Sigmoid colon (tissue), 4 donors: ENCODE data around the gene ABCA13.

ENCODE experiments used
- EP300 ChIP-seq, 4 donors: sonication (generic); formaldehyde crosslinking; IDR thresholded peaks; one replicate each; pipeline ENCODE4 v1.6.1; 2017; ENCODE audit warnings: antibody characterized with exemption in 4 of 4
- POLR2A ChIP-seq, 2 donors: fragments of 450-650 bp; IDR thresholded peaks; one replicate each; pipeline ENCODE4 v1.6.1; 2016; ENCODE audit warnings: antibody characterized with exemption in 2 of 2, mild to moderate bottlenecking in 2 of 2, moderate library complexity in 2 of 2
- POLR2AphosphoS5 ChIP-seq, 4 donors: sonication (generic); formaldehyde crosslinking; IDR thresholded peaks; one replicate each; pipeline ENCODE4 v1.6.1; 2017; ENCODE audit warnings: antibody characterized with exemption in 4 of 4
- TF ChIP-seq, protein P1 (sequence below), 4 experiments: fragments of 450-650 bp in 3 of 4; fragments of 200-600 bp in 1 of 4; IDR thresholded peaks; one replicate each; pipeline ENCODE4 v1.5.1; 2016 to 2019; ENCODE audit warnings: antibody characterized with exemption in 4 of 4, mild to moderate bottlenecking in 3 of 4, moderate library complexity in 2 of 4

DNA sequence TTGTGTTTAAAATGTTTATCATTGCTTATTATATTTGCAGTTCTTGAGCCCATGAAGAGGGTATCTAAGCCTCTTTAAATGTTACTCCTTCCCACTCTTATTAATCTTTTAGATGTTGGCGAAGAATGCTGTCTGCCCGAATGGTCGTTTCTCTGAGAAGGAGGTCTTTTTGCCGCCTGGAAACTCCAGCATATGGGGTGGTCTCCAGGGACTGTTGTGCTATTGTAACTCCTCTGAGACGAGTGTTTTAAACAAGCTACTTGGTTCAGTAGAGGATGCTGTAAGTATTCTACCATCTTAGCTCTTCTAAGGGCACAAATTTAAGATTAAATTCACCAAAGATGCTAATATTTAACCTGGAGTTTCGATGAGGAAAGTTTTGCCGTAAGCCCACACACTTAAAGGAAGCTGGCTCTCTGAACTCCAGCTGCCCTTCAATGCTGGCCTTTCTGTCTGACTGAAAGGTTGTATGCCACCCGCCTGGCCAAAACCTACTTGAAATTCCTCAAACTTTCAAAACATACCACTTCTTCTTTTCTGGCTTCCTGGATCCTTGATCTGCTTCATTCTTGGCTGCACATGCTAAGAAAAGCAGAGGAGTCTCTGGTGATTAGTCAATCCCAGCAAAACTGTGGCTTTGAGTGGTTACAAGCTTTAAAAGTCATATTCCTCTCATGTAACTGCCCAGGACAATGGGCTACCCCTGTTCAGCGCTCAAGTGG, 74.7 kb downstream of the ABCA13 start:
- TF ChIP-seq, protein P1, sequence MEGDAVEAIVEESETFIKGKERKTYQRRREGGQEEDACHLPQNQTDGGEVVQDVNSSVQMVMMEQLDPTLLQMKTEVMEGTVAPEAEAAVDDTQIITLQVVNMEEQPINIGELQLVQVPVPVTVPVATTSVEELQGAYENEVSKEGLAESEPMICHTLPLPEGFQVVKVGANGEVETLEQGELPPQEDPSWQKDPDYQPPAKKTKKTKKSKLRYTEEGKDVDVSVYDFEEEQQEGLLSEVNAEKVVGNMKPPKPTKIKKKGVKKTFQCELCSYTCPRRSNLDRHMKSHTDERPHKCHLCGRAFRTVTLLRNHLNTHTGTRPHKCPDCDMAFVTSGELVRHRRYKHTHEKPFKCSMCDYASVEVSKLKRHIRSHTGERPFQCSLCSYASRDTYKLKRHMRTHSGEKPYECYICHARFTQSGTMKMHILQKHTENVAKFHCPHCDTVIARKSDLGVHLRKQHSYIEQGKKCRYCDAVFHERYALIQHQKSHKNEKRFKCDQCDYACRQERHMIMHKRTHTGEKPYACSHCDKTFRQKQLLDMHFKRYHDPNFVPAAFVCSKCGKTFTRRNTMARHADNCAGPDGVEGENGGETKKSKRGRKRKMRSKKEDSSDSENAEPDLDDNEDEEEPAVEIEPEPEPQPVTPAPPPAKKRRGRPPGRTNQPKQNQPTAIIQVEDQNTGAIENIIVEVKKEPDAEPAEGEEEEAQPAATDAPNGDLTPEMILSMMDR (IDR thresholded peaks at IDR 0.05): no peak
- TF ChIP-seq EP300 (IDR thresholded peaks at IDR 0.05) (no peak), POLR2A (IDR thresholded peaks at IDR 0.05) (no peak), POLR2AphosphoS5 (IDR thresholded peaks at IDR 0.05) (no peak)
